NK-92 (cell line): ENCODE measurements around the gene KLF8.

Source experiments
- DNase-seq: peaks from one replicate; lab custom pipeline; 2025; ENCODE audit not compliant: unreplicated experiment; lab: John Stamatoyannopoulos, UW

KLF8 gene

DNA sequence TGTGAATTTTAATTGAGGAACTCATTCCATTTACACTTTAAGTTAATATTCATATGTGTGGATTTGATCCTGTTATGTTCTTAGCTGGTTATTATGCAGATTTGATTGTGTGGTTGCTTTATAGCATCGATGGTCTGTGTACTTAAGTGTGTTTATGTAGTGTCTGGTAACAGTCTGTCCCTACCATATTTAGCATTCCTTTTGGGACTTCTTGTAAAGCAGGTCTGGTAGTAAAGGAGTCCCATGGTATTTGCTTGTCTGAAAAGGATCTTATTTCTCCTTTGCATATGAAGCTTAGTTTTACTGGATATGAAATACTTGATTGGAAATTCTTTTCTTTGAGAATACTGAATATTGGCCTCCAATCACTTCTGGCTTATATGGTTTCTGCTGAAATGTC lies 76.6 kb downstream of the KLF8 start:
- no peak for DNase-seq

GRCh38 chrX:56309881-56310280 lies 77.7 kb downstream of the KLF8 start:
- no peak for DNase-seq

GRCh38 chrX:56310581-56310980 lies 78.4 kb downstream of the KLF8 start:
- DNase-seq: no peak

GRCh38 chrX:56313308-56313707 lies 81.2 kb downstream of the KLF8 start:
- DNase-seq: no peak

DNA sequence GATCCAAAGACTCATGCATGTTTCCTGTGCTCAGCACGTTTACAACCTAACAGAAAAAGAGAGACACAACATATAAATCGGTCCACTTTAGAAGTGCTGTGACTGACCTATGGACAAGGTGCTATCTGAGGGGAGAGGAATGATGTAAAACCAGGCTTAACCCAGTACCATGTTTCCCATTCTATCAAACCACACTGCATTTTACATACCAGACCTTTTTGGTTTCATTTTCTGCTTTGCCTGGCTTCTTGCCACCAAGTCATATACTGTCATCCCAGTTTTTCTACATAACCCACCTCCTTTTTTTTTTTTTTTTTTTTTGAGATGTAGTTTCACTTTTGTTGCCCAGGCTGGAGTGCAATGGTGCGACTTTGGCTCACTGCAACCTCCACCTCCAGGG lies 82.2 kb downstream of the KLF8 start:
- no peak for DNase-seq

- DNase-seq: no peak
Observed at GRCh38 chrX:56318076-56318475, 85.9 kb downstream of the KLF8 start.

DNA sequence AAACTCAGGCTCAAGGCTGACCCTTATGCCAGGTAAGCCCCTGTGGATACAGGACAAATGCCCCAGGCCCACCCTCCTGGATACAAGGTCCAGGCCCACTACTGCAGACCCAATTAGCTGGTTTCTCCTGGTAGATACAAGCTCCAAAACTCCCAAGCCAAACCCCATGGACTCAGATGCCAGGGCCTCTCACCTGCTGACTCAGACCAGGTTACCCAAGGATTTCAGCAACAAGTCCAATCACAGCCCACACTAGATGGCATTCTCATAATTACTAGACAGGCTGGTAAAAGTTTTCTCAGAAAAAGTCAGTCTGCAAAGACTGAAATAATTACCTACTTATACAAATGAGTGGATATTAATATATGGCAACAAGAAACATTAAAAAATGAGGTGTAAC lies 87.0 kb downstream of the KLF8 start:
- DNase-seq: no peak
